ENCODE data around the gene SUMO4. TPM values are rescaled to one million over a fixed set of nuclear protein-coding genes. Genes with fewer than 3 reads are reported as not detected.

Gene SUMO4
- total and polyA plus RNA-seq, 2 of the 8 experiments (the other 6 are each of a cell fraction or from before 2014, with no cell fraction given): 0.09 to 1.3 TPM

- TF ChIP-seq CTCF (IDR thresholded peaks at IDR 0.05; ENCODE audit: control extremely low read depth in 1 of 3, insufficient read depth in 1 of 3, low read depth in 1 of 3, low read length in 3 of 3) (peak; percentile 94 to 98 (median 95)), TAF7 (optimal IDR thresholded peaks at IDR 0.05; ENCODE audit: borderline replicate concordance, low read depth, low read length) (no peak), TBP (IDR thresholded peaks at IDR 0.05; ENCODE audit: low read depth, low read length) (peak; percentile 12; the same call in 1 of the 2 replicates), RAD21 (IDR thresholded peaks at IDR 0.05 in 1 of 2, conservative IDR thresholded peaks at IDR 0.05 in 1 of 2; ENCODE audit: low read depth in 2 of 2, low read length in 2 of 2) (peak; percentile 99 to 100), SUZ12 (IDR thresholded peaks at IDR 0.05; ENCODE audit: low read length) (no peak), EGR1 (IDR thresholded peaks at IDR 0.05; ENCODE audit: borderline replicate concordance, low read depth, low read length) (no peak), FOSL1 (IDR thresholded peaks at IDR 0.05; ENCODE audit: insufficient read depth, low read depth, low read length) (no peak), PHF8 (conservative IDR thresholded peaks at IDR 0.05; ENCODE audit: low read depth, low read length) (no peak), CHD2 (IDR thresholded peaks at IDR 0.05; ENCODE audit: low read length) (0 out of 2 replicates have a peak, but pooled peaks have one; percentile 29), HDAC2 (IDR thresholded peaks at IDR 0.05; ENCODE audit: borderline replicate concordance in 1 of 2, low read depth in 2 of 2, low read length in 2 of 2) (0 out of 4 replicates have a peak, but pooled peaks of 1 of the 2 experiments have one; percentile 34), CREB1 (IDR thresholded peaks at IDR 0.05) (peak; percentile 48; the same call in 1 of the 2 replicates)
- TF ChIP-seq, protein P1, sequence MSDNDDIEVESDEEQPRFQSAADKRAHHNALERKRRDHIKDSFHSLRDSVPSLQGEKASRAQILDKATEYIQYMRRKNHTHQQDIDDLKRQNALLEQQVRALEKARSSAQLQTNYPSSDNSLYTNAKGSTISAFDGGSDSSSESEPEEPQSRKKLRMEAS (IDR thresholded peaks at IDR 0.05): peak; percentile 83
Measured at GRCh38 chr6:149431905-149432775, 32.1 kb downstream of the SUMO4 start (continued).

Data from H1 (cell line).